Neural cell (in vitro differentiated cells): ENCODE data around the gene PCCA. TPM values are rescaled to one million over a fixed set of nuclear protein-coding genes. Genes with fewer than 3 reads are reported as not detected.

ENCODE experiments used
- H2AFZ ChIP-seq: fragments of 200-600, 300-800 bp; sonication (generic), shearing (Covaris generic); 2 replicates; pipeline ENCODE4 v1.6.0; 2014; ENCODE audit warnings: low read depth, mild to moderate bottlenecking, antibody characterized with exemption, low read length, moderate library complexity
- H3F3A ChIP-seq: fragments of 200-600 bp; shearing (Covaris generic); 2 replicates; pipeline ENCODE4 v1.6.1; 2016; ENCODE audit warnings: mild to moderate bottlenecking, moderate library complexity, mixed read lengths, antibody characterized with exemption, low read length; ENCODE audit not compliant: insufficient read depth, poor library complexity, severe bottlenecking
- H3K27ac ChIP-seq: fragments of 200-600, 300-800 bp; sonication (generic), shearing (Covaris generic); 2 replicates; pipeline ENCODE4 v1.5.1; 2014; ENCODE audit warnings: mild to moderate bottlenecking, low read length, moderate library complexity
- H3K27me3 ChIP-seq: fragments of 300-800, 200-600 bp; sonication (generic), shearing (Covaris generic); 2 replicates; pipeline ENCODE4 v1.6.0; 2014; ENCODE audit warnings: mild to moderate bottlenecking, low read depth, low read length, moderate library complexity; ENCODE audit not compliant: insufficient read depth
- H3K36me3 ChIP-seq: fragments of 300-800, 200-600 bp; sonication (generic), shearing (Covaris generic); 2 replicates; pipeline ENCODE4 v1.5.1; 2014; ENCODE audit warnings: mild to moderate bottlenecking, antibody characterized with exemption, low read length, moderate library complexity; ENCODE audit not compliant: insufficient read depth
- H3K4me2 ChIP-seq: fragments of 300-800, 200-600 bp; sonication (generic), shearing (Covaris generic); 2 replicates; pipeline ENCODE4 v1.6.0; 2014; ENCODE audit warnings: mild to moderate bottlenecking, low read length
- H3K4me3 ChIP-seq: fragments of 300-800, 200-600 bp; sonication (generic), shearing (Covaris generic); 2 replicates; pipeline ENCODE4 v1.5.1; 2014; ENCODE audit warnings: mild to moderate bottlenecking, low read length, moderate library complexity
- H3K79me2 ChIP-seq: fragments of 200-600 bp; shearing (Covaris generic); replicated peaks from 2 replicates; pipeline ENCODE4 v1.6.0; 2014; ENCODE audit warnings: mild to moderate bottlenecking, low read length, moderate library complexity; ENCODE audit not compliant: insufficient read depth
- H3K9ac ChIP-seq: fragments of 300-800, 200-600 bp; sonication (generic), shearing (Covaris generic); 2 replicates; pipeline ENCODE4 v1.6.1; 2016; ENCODE audit warnings: mild to moderate bottlenecking, low read length, mixed read lengths
- H3K9me2 ChIP-seq: fragments of 200-600 bp; shearing (Covaris generic); 2 replicates; pipeline ENCODE4 v1.6.1; 2016; ENCODE audit warnings: mild to moderate bottlenecking, low read length, mixed read lengths; ENCODE audit not compliant: insufficient read depth
- H3K9me3 ChIP-seq: fragments of 200-600, 300-800 bp; sonication (generic), shearing (Covaris generic); 2 replicates; pipeline ENCODE4 v1.6.1; 2016; ENCODE audit warnings: mild to moderate bottlenecking, mixed run types, low read length, moderate library complexity, mixed read lengths
- H4K20me1 ChIP-seq: fragments of 200-600 bp; shearing (Covaris generic); 2 replicates; pipeline ENCODE4 v1.6.1; 2016; ENCODE audit warnings: mild to moderate bottlenecking, mixed run types; ENCODE audit not compliant: insufficient read depth
- CTCF ChIP-seq: fragments of 450-650 bp; IDR thresholded peaks from 2 replicates; pipeline ENCODE4 v1.5.1; 2014; ENCODE audit warnings: antibody characterized with exemption, mild to moderate bottlenecking, moderate library complexity; ENCODE audit not compliant: poor library complexity, severe bottlenecking
- EP300 ChIP-seq: fragments of 450-650 bp; conservative IDR thresholded peaks from 2 replicates; pipeline ENCODE4 v1.6.1; 2014; ENCODE audit warnings: antibody characterized with exemption, mild to moderate bottlenecking, moderate library complexity; ENCODE audit not compliant: poor library complexity, severe bottlenecking
- EZH2 ChIP-seq: fragments of 200-600, 300-800 bp; shearing (Covaris generic), sonication (generic); IDR thresholded peaks from 2 replicates; pipeline ENCODE4 v1.6.1; 2014; ENCODE audit warnings: antibody characterized with exemption, low read length, borderline replicate concordance, mild to moderate bottlenecking; ENCODE audit not compliant: insufficient read depth, poor library complexity, severe bottlenecking
- MXI1 ChIP-seq: fragments of 450-650 bp; conservative IDR thresholded peaks from 2 replicates; pipeline ENCODE4 v1.6.1; 2014; ENCODE audit warnings: antibody characterized with exemption, mild to moderate bottlenecking; ENCODE audit not compliant: poor library complexity, severe bottlenecking
- POLR2AphosphoS5 ChIP-seq: IDR thresholded peaks from 2 replicates; pipeline ENCODE4 v1.6.1; 2012
- RAD21 ChIP-seq: fragments of 450-650 bp; conservative IDR thresholded peaks from 2 replicates; pipeline ENCODE4 v1.6.1; 2014; ENCODE audit warnings: antibody characterized with exemption, mild to moderate bottlenecking, moderate library complexity
- REST ChIP-seq: IDR thresholded peaks from 2 replicates; pipeline ENCODE4 v1.6.1; 2012; ENCODE audit warnings: borderline replicate concordance
- SMC3 ChIP-seq: fragments of 450-650 bp; conservative IDR thresholded peaks from 2 replicates; pipeline ENCODE4 v1.6.1; 2014; ENCODE audit warnings: antibody characterized with exemption, mild to moderate bottlenecking, moderate library complexity; ENCODE audit not compliant: poor library complexity
- TAF1 ChIP-seq: IDR thresholded peaks from 2 replicates; pipeline ENCODE4 v1.6.1; 2012; ENCODE audit warnings: low read depth
- polyA plus RNA-seq: library from polyadenylated mRNA; depleted of rRNA; stranded (reverse); fragments of >200 nt; gene quantifications from 2 replicates; pipeline ENCODE4 v1.2.3, GENCODE V29; 2014

Gene PCCA
- polyA plus RNA-seq, 1 donor from 2014 or later = 17.0 TPM

DNA sequence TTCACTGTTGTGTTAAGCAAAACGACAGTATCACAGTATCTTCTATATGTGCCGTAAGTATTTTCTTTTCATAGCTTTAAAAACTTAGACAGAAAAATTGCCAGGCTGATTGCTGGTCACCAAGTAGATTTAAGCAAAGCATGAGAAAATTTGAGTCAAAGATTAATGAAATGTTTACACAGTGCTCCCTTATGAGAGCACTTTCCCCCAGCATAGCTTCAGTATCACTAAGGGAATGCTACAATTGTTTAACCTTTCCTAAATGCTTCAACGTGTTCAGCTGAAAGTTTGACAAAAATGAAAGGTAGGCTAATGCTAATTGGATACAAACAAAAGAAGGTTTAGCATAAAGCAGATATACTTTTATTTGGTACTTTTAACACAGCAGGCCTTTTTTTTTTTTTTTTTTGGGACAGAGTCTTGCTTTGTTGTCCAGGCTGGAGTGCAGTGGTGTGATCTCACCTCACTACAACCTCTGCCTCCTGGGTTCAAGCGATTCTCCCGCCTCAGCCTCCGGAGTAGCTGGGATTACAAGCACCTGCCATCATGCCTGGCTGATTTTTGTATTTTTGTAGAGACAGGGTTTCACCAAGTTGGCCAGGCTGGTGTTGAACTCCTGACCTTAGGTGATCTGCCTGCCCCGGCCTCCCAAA lies 23.4 kb downstream of the PCCA start:
- no peaks in the 10 kb centered on the region for H3K27me3 ChIP-seq
- H3K4me3 ChIP-seq = no peak overlapping the region
- no peak overlapping the region for H3K9ac ChIP-seq
- H3K36me3 ChIP-seq = peaks cover 5% of the 10 kb centered on the region
- TF ChIP-seq RAD21 = no peak
- TF ChIP-seq EP300 = no peak
- no peak for TF ChIP-seq CTCF
- no peak for TF ChIP-seq EZH2
- no peak for TF ChIP-seq TAF1
- no peak for TF ChIP-seq REST
- TF ChIP-seq POLR2AphosphoS5 = no peak
- TF ChIP-seq SMC3 = no peak
- no peak for TF ChIP-seq MXI1
- no peak overlapping the region for H3K4me2 ChIP-seq
- H3F3A ChIP-seq = no peaks in the 10 kb centered on the region
- no peaks in the 10 kb centered on the region for H3K9me3 ChIP-seq
- no peak overlapping the region for H2AFZ ChIP-seq
- no peaks in the 10 kb centered on the region for H4K20me1 ChIP-seq
- H3K27ac ChIP-seq = no peak overlapping the region
- H3K9me2 ChIP-seq = no peaks in the 10 kb centered on the region
- H3K79me2 ChIP-seq = peaks cover 4% of the 10 kb centered on the region

- Histone ChIP-seq H3K4me3 (no peak overlapping the region), H3K4me2 (no peak overlapping the region), H3K9me2 (no peaks in the 10 kb centered on the region), H3K27me3 (no peaks in the 10 kb centered on the region), H3K79me2 (no peaks in the 10 kb centered on the region), H3K9ac (no peak overlapping the region), H3K27ac (no peak overlapping the region), H2AFZ (no peak overlapping the region), H3F3A (no peaks in the 10 kb centered on the region), H4K20me1 (no peaks in the 10 kb centered on the region), H3K36me3 (peaks cover 5% of the 10 kb centered on the region), H3K9me3 (no peaks in the 10 kb centered on the region)
- TF ChIP-seq POLR2AphosphoS5 (no peak), EZH2 (no peak), MXI1 (no peak), TAF1 (no peak), REST (no peak), CTCF (no peak), RAD21 (no peak), EP300 (no peak), SMC3 (no peak)
These were observed 26.9 kb downstream of the PCCA start for GRCh38 chr13:100115693-100116254.
